NCI-H2227 treated with DMSO at 0.1 percent for 48 hours (cell line): ENCODE data around the gene ACTRT2.

Experiments used
- DNase-seq: peaks from one replicate; lab custom pipeline; 2025; lab: John Stamatoyannopoulos, UW

ACTRT2 gene

GRCh38 chr1:3055051-3055450 is 33.8 kb downstream of the ACTRT2 start:
- no peak for DNase-seq

GRCh38 chr1:3056641-3057040 is 35.4 kb downstream of the ACTRT2 start:
- no peak for DNase-seq

- no peak for DNase-seq
Measured at GRCh38 chr1:3058263-3059030, 37.2 kb downstream of the ACTRT2 start.

GRCh38 chr1:3060127-3060526 is 38.9 kb downstream of the ACTRT2 start:
- DNase-seq = no peak

GRCh38 chr1:3060601-3061551 is 39.6 kb downstream of the ACTRT2 start:
- no peak for DNase-seq

GRCh38 chr1:3061566-3061965 is 40.3 kb downstream of the ACTRT2 start:
- no peak for DNase-seq

- no peak for DNase-seq
Measured at GRCh38 chr1:3061981-3062615, 40.8 kb downstream of the ACTRT2 start.

- no peak for DNase-seq
Measured at GRCh38 chr1:3062616-3063378, 41.5 kb downstream of the ACTRT2 start.

GRCh38 chr1:3063379-3064295 is 42.4 kb downstream of the ACTRT2 start:
- DNase-seq = no peak

- DNase-seq = no peak
Measured at GRCh38 chr1:3064296-3064850, 43.1 kb downstream of the ACTRT2 start.

- no peak for DNase-seq
Measured at GRCh38 chr1:3064901-3065300, 43.6 kb downstream of the ACTRT2 start.

- no peak for DNase-seq
Measured at GRCh38 chr1:3065396-3065795, 44.1 kb downstream of the ACTRT2 start.

GRCh38 chr1:3065797-3066196 is 44.5 kb downstream of the ACTRT2 start:
- DNase-seq = no peak

- DNase-seq = no peak
Measured at GRCh38 chr1:3066250-3066711, 45.0 kb downstream of the ACTRT2 start.

- no peak for DNase-seq
Measured at GRCh38 chr1:3066826-3067225, 45.6 kb downstream of the ACTRT2 start.

- no peak for DNase-seq
Measured at GRCh38 chr1:3067301-3067670, 46.0 kb downstream of the ACTRT2 start.

- no peak for DNase-seq
Measured at GRCh38 chr1:3067671-3068563, 46.6 kb downstream of the ACTRT2 start.

- no peak for DNase-seq
Measured at GRCh38 chr1:3068564-3069431, 47.5 kb downstream of the ACTRT2 start, which contains the start of gene PRDM16. TSS of gene PRDM16 (plus strand) at chr1:3069203. CDS start at chr1:3069260, 57 bp downstream.
